ENCODE data around the gene ESRRA.

Gene ESRRA

GRCh38 chr11:64330888-64331287 lies 25.6 kb downstream of the ESRRA start:
- DNase-seq (ENCODE audit: low read depth, low spot score), result no peak

GRCh38 chr11:64331569-64332371 lies 26.4 kb downstream of the ESRRA start:
- DNase-seq (ENCODE audit: low read depth, low spot score), result peak; percentile 90

GRCh38 chr11:64333556-64333955 lies 28.2 kb downstream of the ESRRA start:
- no peak for DNase-seq (ENCODE audit: low read depth, low spot score)

- peak; percentile 93 for DNase-seq (ENCODE audit: low read depth, low spot score)
Measured at GRCh38 chr11:64334764-64335735, 29.7 kb downstream of the ESRRA start.

- no peak for DNase-seq (ENCODE audit: low read depth, low spot score)
Measured at GRCh38 chr11:64337538-64338249, 32.4 kb downstream of the ESRRA start.

GRCh38 chr11:64338716-64339115 lies 33.4 kb downstream of the ESRRA start:
- no peak for DNase-seq (ENCODE audit: low read depth, low spot score)

GRCh38 chr11:64339286-64339685 lies 34.0 kb downstream of the ESRRA start:
- DNase-seq (ENCODE audit: low read depth, low spot score), result no peak

GRCh38 chr11:64339754-64340408 lies 34.6 kb downstream of the ESRRA start, which contains the start of gene CCDC88B:
Gene CCDC88B, plus strand, starts transcription at chr11:64340204. Its CDS starts 63 bp downstream, at chr11:64340267.
- DNase-seq (ENCODE audit: low read depth, low spot score), result no peak

GRCh38 chr11:64340671-64341335 lies 35.5 kb downstream of the ESRRA start:
- DNase-seq (ENCODE audit: low read depth, low spot score), result peak; percentile 20

- DNase-seq (ENCODE audit: low read depth, low spot score), result no peak
Measured at GRCh38 chr11:64341429-64341828, 36.1 kb downstream of the ESRRA start.

GRCh38 chr11:64341851-64342791 lies 36.8 kb downstream of the ESRRA start:
- DNase-seq (ENCODE audit: low read depth, low spot score), result peak; percentile 93

- no peak for DNase-seq (ENCODE audit: low read depth, low spot score)
Measured at GRCh38 chr11:64342869-64343745, 37.8 kb downstream of the ESRRA start.

GRCh38 chr11:64343767-64344559 lies 38.6 kb downstream of the ESRRA start:
- peak; percentile 20 for DNase-seq (ENCODE audit: low read depth, low spot score)

- no peak for DNase-seq (ENCODE audit: low read depth, low spot score)
Measured at GRCh38 chr11:64344787-64345186, 39.5 kb downstream of the ESRRA start.

- no peak for DNase-seq (ENCODE audit: low read depth, low spot score)
Measured at GRCh38 chr11:64347193-64347867, 42.0 kb downstream of the ESRRA start.

GRCh38 chr11:64348383-64349024 lies 43.2 kb downstream of the ESRRA start:
- DNase-seq (ENCODE audit: low read depth, low spot score), result no peak

GRCh38 chr11:64349025-64349387 lies 43.7 kb downstream of the ESRRA start:
- DNase-seq (ENCODE audit: low read depth, low spot score), result no peak
